G401 (cell line): ENCODE data around the gene GABARAP. TPM values are rescaled to one million over a fixed set of nuclear protein-coding genes. Genes with fewer than 3 reads are reported as not detected.

Experiments used
- DNase-seq: peaks from one replicate; pipeline ENCODE4 v3.0.0-alpha.2; 2015; ENCODE audit warnings: low spot score
- in situ Hi-C: cut with HindIII; loops from 2 replicates; pipeline ENCODE4 v1.10.0; 2016; ENCODE audit warnings: low sequenced_read_pairs, mixed read lengths
- total RNA-seq: library from RNA; depleted of rRNA; stranded (reverse); fragments of >200 nt; shearing (Covaris generic); gene quantifications from 2 replicates; pipeline ENCODE4 v1.2.3, GENCODE V29; 2014

The GABARAP gene
- total RNA-seq, 1 experiment from 2014 or later, result 227 TPM

DNA sequence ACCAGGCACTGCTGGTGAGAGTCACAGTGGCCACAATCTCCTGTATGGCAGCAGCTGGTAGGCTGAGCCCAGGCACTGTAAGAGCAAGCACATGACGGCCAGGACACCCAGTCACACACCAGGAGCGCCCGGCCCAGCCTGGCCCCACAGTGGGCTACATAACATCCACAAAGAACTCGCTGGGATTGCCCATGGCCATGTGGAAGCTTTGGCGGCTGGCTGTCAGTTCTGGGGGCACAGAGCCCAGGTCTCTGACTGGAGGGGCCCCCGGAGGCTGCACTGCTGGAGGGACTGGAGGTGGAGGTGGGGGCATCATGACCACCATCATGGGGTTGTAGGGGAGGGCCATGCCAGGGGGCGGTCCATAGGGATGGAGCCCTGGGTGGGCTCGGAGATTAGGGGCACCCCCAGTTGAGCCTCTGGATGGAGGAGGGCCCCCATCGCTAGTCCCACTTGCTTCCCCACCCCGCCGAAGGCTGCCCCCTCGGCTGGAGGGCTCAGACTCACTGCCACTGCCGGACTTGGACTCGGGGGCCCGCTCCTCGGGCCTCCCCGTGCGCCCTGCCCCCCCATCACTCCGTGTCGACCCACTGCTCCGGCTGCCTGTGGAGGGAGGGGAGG is 16.4 kb downstream of the GABARAP start:
- DNase-seq, result no peak
- in situ Hi-C loops, result loop anchor here (10.0 kb wide), 1 partner anchor 99 kb away; the partner anchor contains the start of gene NEURL4

DNA sequence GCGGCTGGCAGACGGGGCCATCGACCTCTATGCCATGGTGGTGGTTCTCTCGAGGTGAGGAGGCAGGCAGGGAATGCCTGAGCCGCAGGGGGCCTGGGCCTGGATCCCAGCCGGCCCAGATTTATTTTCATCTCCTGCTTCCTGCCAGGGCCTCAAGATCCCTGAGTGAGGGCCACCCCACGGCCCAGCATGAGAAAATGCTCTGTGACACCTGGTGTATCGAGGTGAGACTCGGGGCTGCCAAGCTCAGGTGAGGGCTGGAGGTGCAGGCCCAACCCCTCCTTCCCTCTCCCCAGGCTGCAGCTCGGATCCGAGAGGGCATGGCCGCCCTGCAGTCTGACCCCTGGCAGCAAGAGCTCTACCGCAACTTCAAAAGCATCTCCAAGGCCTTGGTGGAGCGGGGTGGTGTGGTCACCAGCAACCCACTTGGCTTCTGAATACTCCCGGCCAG is 17.6 kb downstream of the GABARAP start:
- DNase-seq, result peak; percentile 10
- in situ Hi-C loops, result loop anchor here (10.0 kb wide), 1 partner anchor 100 kb away; the partner anchor contains the start of gene NEURL4

DNA sequence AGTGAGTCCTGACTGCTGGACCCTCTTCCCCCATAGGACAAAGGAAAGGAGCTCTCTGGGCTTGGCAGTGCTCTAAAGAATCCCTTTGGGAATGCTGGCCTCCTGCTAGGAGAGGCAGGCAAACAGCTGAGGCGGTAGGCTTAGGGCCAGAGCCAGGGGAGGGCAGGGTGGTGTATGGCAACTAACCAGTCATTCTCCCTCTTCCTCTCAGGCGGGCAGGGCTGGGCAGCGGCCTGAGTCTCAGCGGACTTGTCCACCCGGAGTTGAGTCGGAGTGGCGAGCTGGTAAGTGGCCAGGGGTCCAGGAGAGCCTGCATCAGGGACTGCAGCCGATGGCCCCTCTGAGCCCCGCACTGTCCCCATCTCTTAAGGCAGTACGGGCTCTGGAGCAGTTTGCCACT is 18.1 kb downstream of the GABARAP start:
- in situ Hi-C loops, result loop anchor here (10.0 kb wide), 1 partner anchor 101 kb away; the partner anchor contains the start of gene NEURL4
- no peak for DNase-seq

DNA sequence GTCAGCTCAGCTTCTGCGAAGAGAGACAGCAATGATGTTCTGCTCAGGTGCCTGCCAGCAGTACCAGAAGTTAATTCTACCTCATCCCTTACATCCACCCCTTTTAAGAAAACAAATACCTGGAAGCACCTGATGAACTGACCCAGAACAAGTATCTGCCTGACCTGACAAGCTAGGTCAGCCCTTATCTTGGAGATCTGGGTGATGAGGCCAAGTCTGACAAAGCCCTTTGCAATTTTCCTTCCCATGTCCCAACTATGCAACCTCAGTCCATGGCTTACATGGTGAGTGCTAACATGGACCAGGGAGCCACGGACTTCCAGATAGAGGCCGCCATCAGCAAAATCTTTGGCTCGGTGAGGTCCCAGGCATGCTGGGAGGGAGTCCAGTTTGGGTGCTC is 18.9 kb downstream of the GABARAP start:
- in situ Hi-C loops, result loop anchor here (10.0 kb wide), 1 partner anchor 101 kb away; the partner anchor contains the start of gene NEURL4
- DNase-seq, result no peak

DNA sequence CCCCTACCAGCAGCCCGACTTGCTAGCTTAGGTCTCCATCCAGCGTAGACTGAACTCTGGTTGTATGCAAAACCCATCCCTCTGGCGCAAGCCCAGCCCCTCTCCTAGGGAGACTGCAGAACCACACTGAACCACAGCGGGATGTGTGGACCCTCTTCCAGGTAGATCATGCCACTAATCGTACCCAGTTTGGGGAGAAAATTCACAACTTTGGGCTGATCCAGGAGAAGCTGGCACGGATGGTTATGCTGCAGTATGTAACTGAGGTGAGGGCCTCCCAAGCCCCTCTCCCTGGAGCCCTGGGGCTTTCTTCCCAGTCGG is 19.3 kb downstream of the GABARAP start:
- DNase-seq, result peak; percentile 32
- in situ Hi-C loops, result loop anchor here (10.0 kb wide), 1 partner anchor 102 kb away; the partner anchor contains the start of gene NEURL4

DNA sequence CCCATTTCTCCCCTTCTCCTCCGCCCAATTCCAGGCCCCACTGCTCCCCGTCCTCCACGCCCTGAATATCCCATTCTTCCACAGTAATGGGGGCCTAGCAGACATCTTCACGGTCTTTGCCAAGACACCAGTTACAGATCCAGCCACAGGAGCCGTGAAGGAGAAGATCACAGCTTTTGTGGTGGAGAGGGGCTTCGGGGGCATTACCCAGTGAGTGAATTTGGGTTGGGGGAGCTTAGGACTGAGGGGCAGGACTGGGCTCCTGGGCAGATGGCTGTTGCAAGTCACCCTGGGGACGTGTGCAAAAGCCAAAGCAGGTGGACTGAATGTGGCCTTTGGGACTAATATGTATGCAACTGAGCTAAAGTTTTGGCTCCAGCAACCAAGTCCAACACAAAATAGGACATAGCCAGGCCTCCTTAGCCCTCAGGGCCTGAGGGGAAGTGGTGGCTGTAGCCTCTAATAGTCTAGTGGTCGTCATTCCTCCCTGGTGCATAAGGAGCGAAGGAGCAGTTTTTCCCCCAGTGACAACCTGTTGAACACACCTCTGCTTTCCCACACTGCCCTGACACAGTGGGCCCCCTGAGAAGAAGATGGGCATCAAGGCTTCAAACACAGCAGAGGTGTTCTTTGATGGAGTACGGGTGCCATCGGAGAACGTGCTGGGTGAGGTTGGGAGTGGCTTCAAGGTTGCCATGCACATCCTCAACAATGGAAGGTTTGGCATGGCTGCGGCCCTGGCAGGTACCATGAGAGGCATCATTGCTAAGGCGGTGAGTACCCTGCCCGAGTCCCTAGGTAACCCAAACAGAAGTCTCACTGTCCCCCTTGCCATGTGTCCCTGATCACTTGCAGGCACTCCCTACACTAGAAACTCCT is 19.9 kb downstream of the GABARAP start:
- DNase-seq, result peak; percentile 9
- in situ Hi-C loops, result loop anchor here (10.0 kb wide), 1 partner anchor 102 kb away; the partner anchor contains the start of gene NEURL4

DNA sequence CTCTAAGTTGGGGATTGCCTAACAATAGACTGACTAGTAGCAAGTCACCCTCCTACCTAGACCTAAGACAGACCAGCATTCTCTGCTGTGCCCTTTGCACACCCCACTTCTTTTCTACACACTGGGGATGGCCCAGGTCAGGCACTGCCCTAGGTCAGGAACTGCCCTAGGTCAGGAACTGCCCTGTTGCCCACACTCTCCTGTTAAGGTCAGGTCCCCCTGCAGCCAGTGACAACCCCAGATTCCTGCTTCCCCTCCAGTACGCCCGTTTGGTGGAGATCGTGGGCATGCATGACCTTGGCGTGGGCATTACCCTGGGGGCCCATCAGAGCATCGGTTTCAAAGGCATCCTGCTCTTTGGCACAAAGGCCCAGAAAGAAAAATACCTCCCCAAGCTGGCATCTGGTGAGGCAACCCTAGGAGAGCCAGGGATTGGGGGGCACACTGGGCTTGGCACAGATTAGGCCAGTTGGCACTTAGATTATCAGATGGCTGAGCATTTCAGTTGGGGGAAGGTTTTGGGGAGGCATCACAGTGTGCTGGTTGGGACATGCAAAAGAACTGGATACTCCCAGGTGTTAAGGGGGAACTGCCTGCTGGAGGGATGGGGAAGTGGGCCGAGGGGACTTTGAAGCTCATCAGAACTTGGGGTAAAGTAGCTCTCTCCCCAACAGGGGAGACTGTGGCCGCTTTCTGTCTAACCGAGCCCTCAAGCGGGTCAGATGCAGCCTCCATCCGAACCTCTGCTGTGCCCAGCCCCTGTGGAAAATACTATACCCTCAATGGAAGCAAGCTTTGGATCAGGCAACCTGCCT is 20.8 kb downstream of the GABARAP start:
- in situ Hi-C loops, result loop anchor here (10.0 kb wide), 1 partner anchor 103 kb away; the partner anchor contains the start of gene NEURL4

DNA sequence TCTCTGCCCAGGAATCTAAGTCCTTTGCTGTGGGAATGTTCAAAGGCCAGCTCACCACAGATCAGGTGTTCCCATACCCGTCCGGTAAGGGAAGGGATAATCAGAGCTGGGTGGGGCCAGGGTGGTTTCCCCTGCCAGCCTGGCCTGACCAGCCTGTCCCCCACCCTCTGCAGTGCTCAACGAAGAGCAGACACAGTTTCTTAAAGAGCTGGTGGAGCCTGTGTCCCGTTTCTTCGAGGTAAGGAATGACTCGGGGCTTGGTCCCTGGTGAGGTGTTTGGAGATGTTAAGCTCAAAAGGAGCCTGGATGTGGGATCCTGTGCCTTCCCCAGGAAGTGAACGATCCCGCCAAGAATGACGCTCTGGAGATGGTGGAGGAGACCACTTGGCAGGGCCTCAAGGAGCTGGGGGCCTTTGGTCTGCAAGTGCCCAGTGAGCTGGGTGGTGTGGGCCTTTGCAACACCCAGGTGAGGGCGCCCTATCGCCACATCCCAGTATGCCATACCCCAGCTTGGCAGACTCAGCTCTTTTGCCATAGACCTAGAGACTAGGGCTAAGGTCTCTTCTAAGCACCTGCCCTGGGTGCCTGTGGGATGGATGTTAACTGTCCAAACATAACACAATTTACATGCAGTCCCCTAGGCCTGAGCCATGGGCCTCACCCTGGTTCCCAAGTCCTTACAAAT is 21.5 kb downstream of the GABARAP start:
- peak; percentile 49 for DNase-seq
- in situ Hi-C loops, result loop anchor here (10.0 kb wide), 1 partner anchor 104 kb away; the partner anchor contains the start of gene NEURL4

More for the DNA sequence above, 20.8 kb downstream of the GABARAP start:
- no peak for DNase-seq

DNA sequence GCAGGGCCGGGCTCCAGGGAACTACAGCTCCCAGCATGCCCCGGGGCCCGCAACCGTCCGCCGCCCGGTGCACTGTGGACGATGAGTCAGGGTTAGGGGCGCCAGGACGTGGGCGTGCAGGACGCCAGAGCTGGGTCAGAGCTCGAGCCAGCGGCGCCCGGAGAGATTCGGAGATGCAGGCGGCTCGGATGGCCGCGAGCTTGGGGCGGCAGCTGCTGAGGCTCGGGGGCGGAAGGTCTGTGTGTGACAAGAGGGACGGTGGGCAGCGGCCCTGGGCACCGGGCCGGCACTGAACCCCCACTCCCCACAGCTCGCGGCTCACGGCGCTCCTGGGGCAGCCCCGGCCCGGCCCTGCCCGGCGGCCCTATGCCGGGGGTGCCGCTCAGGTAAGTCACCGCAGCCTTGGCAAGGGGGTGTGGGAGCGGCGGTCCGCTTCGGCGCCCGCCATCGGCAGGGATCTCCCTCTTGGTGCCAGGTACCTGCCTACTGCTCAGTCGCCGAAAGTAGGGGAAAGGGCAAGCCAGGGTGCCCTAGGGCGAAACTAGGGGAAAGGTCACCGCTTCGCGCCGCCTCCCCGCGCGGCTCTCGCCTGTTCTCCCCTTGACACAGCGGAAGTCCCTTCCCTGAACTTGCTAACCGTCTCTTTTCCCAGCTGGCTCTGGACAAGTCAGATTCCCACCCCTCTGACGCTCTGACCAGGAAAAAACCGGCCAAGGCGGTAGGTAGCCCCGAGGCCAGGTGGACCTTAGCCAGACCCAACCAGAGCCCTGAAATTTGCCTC is 22.2 kb downstream of the GABARAP start, which contains the start of the genes ACADVL and DLG4:
TSS of gene ACADVL (plus strand) at position 127 of the 781 bp plus-strand sequence. CDS start at position 174, 47 bp downstream.
TSS of gene DLG4 (minus strand) at position 25 of the 781 bp plus-strand sequence.
- peak; percentile 88 for DNase-seq
- in situ Hi-C loops, result loop anchor here (10.0 kb wide), 1 partner anchor 105 kb away; the partner anchor contains the start of gene NEURL4

DNA sequence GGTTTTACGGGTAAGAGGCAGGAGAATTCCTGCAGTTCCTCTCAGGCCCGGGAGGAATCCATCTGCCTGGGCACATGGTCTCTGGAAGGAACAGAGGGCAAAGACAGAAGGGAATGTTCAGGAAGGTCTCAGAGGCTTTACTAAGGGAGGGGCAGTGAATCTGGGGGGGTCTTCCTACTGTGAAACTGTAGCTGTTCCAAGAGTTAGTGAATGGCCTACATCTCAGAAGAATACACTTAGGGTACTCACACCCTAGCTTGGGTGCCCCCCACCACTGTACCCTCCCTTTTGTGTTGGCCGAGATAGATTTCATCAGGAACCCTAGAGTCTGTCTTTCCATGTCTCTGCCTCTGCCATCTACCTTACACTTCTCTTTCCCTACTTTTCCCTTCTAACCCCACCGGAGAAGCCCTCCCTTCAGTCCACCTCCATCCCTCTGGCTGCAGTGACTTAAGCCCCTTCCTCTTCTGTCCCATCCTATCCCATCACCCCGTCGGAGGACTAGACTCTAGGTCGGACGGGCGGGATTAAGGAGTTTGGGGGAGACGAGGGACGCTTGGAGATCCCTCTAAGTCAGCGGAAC is 22.9 kb downstream of the GABARAP start:
- in situ Hi-C loops, result no loop called here
- no peak for DNase-seq

DNA sequence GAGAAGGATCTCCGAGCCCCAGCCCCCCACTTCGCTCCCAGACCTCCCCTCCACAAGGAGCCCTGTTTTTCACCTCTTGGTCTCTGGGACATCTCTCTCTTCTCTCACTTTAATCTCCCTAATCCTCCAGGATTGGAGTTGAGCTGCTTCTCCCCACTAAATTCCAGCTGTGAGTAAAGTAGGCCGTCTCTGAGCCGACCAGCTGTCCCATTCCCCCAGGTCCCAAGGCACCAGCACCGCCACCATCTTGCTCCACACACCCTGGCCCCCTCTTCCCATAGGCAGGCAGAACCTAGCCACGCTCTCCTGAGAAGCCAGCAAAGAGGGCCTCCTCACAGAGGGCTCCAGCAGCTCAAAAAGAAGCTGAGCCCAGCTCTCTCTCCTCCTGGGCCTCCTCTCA is 23.5 kb downstream of the GABARAP start:
- DNase-seq, result peak; percentile 4
- in situ Hi-C loops, result no loop called here

DNA sequence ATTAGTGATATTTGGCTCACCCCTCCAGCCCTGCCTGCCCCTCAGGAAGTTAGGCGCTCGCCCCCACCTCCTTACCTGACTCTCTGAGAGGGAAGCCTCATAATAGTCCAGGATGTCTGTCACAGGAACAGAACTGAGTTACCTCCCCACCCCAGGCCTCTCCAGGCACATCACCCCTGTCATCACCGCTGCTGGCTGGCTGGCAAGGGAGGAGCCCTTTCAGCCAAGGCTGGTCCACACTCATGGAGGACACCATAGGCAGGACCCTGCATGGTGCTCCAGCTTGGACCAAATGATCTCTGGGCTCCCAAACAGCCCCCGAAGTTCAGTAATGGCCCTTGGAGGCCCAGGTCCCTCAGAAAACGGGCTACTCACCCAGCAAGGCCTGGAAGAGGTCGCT is 24.1 kb downstream of the GABARAP start:
- DNase-seq, result peak; percentile 9
- in situ Hi-C loops, result no loop called here

DNA sequence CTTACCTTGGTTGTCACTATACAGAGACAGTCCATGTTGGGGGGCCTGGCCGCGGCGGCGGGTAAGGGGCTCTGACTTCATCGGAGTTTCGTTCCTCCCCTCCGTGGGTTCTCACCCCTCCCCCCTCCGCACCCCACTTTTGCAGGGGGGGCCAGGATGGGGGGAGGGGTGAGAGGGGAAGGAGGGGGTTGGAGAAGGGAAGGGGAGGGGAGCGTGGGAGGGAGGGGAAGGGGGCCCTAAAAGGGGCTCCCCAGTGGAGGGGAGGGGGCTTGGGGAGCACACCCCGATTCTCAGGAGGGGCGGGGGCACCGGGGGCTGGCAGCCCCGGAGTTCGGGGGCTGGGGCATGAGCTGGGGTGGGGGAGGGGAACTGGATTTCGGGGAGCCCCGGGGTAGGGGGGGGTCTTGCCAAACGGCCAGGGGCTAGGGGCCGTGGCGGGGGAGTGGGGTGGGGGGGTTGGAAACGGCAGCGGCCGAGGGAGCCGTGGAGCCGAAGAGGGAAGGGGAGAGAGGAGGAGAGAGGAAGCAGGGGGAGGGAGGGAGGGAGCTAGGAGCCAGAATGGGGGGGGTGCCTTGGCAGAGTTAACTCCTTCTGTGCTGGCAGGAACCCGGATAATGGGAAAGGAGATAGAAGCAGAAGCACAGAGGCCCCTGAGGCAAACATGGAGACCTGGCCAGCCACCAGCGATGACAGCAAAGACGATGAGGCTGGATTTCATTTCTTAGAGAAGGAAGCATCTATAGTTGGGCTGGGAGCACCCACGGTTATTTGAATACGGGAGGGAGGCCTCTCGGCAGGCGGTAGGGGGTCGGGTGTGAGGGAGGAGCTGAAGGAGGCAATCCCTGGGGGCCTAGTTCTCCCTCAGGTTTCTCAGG is 24.9 kb downstream of the GABARAP start:
- peak; percentile 88 for DNase-seq
- in situ Hi-C loops, result no loop called here

DNA sequence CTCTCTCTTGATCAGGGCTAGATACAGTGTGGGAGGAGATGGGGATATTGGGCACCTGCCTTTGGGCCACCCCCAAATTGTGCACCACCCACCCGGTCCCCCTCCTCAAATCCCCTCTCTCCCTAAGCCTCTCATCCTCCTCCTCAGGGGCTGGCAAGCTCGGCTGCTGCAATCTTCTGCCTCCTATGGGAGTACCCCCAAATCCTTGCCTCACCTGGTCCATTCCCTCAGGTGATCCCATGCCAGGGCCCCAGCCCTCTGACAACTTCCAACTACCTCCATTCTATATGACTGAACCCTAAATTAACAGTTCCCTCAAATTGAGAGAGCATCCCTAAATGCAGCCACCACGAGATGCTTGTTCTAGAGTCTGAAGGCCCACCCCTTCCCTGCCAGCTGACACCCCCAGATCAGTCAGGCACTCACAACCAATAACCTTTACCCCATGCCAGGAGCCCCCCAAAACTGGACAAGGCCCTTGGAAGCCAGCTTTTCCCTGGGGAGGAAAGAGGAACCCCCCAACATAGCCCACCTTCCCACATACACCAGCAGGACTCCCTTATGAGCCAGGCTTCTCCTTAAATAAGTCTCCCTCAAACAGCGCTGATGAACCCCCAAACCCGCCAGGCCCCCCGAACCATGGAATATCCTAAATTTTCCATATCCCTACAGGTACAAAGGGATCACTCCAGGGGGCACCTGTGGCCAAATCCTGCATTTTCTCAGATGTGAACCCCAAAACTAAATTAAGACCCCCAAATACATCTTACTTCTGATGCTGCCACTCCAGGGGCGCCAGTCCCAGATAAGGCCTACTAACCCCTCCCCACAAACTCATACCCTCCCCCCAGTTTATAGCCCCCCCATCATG is 25.8 kb downstream of the GABARAP start:
- peak; percentile 27 for DNase-seq
- in situ Hi-C loops, result no loop called here

DNA sequence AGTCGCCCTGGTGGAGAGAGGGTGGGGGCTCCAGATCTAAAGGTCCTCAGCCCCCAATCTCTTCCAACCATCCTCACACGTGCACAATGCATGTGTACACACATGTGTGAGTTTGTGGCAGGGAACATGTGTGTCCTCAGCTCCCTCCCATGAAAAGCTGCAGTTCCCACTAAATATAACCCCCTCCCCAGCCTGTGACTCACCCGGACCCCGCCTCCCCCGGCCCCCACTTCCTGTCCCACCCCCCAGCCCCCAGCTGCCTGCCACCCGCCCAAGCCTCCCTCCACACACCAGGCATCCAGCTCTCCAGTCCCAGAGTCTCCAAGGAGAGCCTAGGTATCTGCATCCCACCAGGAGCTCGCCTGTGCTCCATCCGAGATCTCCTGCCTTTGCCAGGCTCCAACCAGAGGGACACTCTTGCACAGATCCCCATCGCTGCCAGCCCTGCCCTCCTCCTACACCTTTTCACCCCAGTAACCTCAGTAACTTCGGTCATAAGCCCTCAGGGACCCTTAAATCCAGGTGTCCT is 26.5 kb downstream of the GABARAP start:
- in situ Hi-C loops, result no loop called here
- peak; percentile 39 for DNase-seq
